Measurements from ENCODE around the gene EPHA4.
"Not testable (repeated sequence)": the region's sequence is repeated elsewhere in the genome, so short reads cannot be mapped to it uniquely, and the experiment has no call there.

EPHA4 gene

DNA sequence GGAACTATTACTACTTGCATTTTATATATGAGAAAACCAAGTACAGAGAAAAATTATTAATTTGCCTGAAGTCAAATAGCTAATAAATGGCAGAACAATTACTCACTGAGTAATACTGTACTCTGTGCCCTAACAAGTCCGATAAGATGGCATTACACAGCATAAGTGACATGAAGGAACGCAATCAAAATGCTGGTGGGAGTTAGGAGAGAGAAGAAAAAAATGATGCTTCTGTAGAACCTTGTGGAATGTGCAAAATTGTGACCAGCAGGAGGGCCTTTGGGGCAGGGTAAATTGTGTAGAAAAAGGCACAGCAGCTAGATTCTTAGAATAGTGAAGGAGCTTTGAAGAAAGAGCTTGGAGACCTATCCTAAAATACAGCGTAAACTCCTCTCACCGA, 32.9 kb downstream of the EPHA4 start:
- no peak for DNase-seq (ENCODE audit: low read depth)

DNA sequence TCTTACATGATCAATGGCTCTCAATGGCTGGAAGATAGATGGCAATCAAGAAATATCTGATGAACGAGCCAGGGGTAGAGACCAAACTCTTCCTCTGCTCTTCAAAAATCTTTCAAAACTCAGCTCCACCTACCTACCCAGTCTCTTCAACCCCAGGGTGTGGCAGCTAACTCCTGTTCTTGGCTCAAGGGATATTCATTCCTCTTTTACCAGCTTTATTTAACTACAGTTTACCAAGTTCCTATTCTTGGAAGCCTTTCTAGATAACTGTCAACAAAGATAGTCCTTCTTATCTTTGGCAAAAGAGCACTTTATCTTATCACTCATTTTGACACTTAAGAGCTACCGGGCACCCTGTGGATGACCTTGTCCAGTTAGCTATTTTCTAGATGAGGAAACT, 36.3 kb downstream of the EPHA4 start:
- no peak for DNase-seq (ENCODE audit: low read depth)

DNA sequence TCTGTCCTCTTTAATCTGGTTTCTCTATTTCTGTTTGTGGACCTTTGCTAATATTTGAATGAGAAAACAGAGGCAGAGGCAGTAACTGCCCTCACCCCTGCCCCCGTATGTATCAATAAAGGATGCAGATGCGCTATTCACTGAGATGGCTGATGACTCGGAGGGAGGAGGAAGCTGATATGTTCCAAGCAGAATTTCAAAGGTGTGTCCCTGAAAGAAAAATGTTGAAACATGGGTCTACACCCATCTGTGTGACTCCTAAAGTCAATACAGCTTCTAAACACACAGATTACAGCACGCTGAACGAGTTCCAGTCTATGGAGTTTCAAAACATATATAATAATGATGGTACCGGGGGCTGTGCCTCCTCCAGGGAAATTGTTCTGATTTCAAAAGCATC, 38.8 kb downstream of the EPHA4 start:
- no peak for DNase-seq (ENCODE audit: low read depth)

DNA sequence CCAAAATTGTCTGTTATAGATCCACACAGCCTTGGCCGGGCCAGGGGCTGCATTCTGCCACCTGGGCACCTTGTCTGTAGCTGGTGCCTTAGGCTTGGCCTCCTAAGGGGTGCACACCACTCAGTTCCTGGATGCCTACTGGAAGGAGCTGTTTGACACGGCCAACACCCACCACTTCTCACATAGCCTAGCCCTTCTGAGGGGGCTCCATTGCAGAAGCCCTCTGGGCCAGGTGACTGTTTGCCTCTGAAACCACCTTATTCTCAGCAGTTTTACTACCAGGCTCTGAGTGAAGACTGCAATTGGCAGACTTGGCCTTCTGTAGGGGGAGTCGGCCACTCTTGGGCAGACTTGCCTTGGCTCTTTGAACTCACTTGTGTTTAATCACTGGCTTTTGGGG, 39.5 kb downstream of the EPHA4 start:
- DNase-seq (ENCODE audit: low read depth) = no peak

DNA sequence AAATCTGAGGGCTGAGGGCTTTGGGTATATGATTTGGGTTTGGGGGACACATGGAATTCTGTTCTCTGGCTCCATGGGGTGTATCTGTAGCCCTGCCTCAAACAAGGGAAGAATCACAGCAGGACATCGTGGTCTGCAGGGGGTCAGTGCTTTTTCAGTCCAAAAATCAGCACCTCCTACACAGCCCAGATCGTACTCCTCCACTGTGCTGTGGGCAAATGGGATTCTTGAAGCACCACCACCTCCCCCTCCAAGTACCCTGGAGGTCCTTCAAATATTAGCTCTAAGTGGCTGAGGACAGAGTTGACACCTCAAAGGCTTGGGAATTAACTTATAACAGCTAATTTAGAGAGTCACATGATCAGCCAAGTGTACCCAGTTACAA, 41.5 kb downstream of the EPHA4 start:
- DNase-seq (ENCODE audit: low read depth) = no peak

DNA sequence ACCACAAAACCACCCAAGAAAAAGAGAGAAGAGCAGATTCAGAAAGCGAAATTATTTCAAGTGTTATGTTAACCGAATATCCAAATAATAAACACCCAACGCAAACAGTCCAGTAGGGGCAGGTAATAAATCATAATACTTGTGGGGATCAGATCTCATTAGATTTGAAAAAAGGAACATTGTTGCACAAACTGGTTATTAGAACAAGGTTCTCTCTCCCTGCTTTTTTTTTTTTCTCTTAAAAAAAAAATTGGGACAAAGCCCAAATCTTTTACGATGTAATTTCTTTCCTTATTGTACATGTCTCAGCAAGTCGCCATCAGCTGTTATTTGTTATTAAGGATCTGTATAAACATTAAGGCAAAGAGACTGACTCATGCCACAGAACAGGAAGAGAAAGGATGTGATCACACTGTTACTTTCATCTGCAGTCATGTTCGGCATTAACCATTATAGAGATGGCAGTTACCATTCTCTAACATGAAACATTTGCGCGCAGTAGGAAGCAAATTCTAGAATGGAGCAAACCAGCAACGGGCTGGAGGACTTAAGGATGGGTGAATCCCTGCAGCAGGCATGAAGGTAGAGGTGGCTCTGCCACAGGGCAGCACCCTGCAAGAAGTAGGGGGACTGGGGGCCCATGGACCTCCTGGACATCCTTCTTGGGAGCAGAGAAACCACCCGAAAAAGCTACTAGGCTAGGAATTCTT, 42.0 kb downstream of the EPHA4 start:
- peak; percentile 70 for DNase-seq (ENCODE audit: low read depth)

DNA sequence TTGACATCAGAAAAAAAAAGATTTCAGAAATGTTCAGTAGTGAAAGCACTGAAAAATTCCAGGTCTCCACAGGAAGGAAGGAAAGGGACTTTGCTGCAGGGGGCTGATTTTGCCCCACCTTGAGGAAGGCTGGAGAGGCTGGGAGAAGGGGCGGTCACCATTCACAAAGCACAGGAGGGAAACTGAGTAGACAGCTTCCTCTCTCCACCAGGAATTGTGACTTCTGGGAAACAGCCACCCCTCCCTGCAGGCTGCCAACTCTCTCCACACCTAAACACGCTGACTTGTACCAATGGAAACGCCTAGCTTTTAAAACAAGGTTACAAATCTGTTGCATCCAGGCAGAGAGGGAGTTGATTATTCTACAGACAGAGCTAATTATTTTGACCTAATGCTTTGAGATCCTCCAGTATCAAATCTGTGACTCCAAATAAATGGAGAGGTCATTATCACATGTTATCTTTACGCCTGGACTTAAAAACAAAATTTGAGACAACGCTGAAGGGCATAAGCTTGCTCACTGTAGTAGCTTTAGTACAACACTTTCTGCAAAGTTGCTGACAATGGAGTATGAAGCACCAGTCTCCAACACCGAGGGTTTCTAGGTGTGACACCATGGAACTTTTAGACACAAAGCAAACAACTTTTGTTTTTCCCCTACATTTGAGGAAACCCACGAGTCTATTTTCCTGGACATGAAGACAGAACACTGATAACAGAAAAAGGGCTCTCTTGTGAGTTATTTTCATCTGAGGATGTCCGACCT, 42.7 kb downstream of the EPHA4 start:
- no peak for DNase-seq (ENCODE audit: low read depth)

DNA sequence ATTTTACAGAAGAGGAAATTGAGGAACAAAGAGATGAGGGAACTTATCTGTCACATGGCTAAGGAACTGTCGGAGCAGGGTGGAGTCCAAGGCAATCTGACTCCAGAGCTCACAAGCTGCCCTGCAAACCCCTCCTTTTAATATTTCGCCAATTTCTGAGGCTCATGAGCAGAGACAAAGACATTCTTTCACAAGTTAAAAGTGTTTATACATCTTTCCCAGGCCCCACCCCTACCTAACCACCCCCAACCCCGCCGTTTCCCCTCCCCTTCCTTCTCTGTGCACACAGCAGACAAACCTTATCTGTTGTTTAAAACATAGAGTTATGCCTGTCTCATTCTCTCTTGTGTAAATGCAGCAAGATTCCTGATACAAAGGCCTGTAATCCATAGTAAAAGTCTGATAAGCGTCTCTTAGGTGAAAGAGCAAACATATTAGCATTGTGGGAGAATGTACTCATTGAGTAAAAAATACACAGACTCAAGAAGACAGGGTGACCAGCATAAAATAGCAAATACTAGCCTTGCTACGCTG, 44.3 kb downstream of the EPHA4 start:
- no peak for DNase-seq (ENCODE audit: low read depth)

DNA sequence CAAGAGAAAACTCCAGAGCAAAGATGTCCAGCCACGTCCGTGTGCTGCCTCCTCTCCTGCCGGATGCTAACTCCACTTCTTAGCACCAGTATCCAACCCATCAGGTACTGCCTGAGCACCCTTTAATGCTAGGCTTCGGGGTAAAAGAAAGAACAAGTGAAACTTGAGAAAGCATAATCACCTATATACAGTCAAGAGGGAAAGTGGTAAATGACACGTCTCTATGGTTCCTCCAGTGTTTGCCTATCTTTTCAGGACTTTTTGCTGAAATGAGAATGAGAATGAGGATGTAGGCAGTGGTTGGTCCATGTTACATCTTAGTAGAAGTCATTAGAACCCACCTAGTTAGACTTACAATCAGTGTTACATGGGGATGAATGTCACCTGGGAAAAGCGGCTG, 47.9 kb downstream of the EPHA4 start:
- DNase-seq (ENCODE audit: low read depth) = no peak

DNA sequence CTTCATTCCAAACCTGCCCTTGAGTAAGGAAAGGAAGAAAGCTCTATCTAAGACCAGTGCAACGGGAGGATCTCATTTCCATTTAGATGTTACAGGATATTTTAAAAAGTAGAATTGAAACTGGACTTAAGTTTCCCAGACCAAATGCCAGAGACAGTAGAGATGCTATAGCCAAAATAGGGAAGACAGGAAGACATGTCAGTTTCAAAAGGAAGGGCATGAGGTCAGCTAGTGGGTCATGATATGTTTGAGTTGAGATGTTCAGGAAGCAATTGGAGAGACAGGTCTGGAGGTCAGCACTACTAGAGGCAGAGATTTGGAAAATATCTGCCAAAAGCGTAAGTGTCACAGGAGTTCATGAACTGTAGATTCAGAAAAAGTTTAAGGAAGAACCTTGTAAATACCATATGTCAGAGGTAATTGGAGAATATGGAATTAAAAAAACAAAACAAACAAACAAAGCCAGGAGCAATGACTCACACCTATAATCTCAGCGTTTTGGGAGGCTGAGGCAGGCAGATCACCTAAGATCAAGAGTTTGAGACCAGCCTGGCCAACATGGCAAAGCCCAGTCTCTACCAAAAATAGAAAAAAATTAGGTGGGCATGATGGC, 50.8 kb downstream of the EPHA4 start:
- no peak for DNase-seq (ENCODE audit: low read depth)

DNA sequence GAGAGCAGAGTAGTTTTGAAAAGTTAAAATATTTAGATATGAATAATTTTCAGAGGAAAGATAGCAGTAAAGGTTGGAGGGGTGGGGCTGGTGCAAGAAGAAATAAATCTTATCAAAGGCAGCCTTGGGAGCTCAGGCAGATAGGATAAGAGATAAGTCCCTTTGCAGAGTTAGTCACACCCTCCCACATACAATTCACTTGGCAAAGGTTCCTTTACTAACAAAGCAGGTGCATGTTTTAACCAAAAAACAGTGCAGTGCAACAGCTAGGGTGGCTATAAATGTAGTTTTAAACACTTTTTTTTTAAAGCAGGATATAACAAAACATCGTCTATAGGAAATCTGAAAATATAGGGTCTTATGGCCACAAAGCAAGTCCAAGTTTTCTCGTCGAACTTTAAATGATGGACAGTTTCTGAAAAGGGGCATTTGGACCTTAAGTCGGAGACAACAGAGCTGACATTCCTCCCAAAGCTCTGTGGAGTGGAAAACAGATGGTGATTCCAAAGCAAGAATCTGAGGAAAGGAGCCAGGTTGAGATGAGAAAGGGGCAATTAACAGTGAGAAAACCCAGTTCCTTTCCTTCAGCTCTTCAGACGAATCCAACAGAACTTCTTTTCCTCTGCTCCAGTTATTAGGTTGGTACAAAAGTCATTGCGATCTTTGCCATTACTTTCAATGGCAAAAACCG, 53.0 kb downstream of the EPHA4 start:
- no peak for DNase-seq (ENCODE audit: low read depth)

DNA sequence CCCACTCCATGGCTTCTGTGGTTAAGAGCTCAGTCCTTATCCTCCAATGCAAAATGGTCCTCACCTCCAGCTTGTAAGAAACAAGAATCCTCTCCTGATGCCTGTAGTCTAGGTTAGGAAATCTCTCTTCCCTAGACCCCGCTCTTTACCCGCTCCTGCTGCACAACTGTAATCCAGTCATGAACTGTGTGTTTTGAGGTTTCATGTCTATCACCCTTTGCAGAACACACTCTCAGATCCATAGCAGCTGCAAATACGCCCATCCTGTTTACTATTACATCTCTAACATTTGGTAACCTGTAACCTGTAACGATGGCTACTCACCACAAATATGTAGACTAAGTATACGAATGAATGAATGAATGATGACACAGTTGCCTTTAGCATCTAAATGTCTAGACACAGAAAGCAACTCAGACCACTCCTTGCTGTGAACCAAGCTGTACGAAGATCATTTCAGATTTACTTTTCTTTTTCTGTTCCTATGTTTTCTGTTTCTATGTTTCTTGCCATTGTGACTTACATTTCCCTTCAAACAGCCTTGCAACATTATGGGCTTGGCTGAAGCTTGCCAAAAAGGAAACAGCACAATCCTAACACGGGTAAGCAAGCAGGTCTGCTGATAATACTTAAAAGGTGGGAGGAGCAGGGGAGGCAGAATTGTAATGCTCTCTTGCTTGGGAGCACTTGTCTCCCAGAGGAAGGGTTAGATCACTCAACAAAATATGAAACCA, 53.7 kb downstream of the EPHA4 start:
- DNase-seq (ENCODE audit: low read depth) = no peak

DNA sequence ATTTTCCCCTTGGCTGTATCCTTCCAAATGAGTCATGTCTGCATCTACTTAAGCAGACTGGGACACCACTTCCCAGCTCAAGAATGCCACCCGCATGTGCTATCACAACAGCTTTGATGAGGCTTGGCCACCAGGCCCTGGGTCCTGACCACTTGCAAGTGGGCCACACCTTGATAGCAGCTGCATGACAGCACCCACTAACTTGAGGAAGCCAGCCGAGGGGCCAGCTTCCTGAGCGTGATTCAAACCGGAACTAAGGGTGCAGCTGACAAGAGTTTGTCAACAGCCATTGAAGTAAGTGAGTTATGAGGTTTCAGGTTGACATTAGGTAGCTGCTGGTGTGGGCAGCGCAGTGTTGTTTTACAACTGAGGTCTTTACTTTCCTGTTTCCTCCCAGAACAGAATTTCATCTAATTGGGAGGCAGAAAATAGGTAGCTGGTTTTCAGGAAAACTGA, 54.4 kb downstream of the EPHA4 start:
- peak; percentile 38 for DNase-seq (ENCODE audit: low read depth)

DNA sequence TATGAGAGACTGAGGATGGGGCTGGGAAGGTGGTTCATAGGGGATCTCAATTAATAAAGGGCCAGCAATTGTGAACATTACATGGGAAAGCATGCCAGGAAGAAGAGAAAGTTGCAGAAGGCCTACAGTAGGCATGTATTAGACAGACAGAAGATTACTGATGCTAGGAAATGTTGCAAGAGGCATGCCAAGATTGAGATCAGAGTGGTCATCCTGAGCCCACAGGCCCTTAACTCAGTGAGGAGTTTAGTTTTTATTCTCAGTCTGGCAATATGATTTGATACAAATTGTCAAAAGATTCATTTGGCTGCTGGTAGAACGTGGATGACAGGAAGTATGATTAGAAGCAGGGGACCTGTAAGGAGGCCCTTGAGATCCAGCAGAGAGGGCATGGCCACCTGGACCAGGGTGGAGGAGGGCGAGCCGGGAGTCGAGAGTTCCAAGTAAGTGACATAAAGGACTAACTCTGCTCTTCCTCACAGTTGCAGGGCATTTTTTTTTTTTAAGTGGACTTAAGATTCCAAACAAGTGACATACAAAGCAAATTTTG, 54.9 kb downstream of the EPHA4 start:
- DNase-seq (ENCODE audit: low read depth) = no peak

DNA sequence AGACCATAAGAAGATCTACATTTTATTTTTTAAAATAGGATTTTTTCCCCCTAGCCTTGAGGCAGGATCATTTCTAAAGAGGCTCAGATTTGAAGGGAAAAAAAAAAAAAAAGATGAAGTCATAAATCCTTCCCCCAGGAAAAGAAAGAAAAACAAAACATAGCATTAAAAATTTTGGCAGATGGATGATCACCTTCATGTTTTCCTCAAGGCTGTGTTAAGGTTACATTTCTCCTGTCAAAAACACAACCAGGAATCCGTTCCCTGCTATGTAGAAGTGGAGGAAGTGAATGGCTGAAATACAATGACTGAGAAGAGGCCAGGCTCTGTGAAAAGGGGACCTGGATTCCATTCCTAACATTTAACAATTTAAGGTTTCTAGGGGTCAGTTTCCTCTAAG, 56.2 kb downstream of the EPHA4 start:
- DNase-seq (ENCODE audit: low read depth) = no peak

DNA sequence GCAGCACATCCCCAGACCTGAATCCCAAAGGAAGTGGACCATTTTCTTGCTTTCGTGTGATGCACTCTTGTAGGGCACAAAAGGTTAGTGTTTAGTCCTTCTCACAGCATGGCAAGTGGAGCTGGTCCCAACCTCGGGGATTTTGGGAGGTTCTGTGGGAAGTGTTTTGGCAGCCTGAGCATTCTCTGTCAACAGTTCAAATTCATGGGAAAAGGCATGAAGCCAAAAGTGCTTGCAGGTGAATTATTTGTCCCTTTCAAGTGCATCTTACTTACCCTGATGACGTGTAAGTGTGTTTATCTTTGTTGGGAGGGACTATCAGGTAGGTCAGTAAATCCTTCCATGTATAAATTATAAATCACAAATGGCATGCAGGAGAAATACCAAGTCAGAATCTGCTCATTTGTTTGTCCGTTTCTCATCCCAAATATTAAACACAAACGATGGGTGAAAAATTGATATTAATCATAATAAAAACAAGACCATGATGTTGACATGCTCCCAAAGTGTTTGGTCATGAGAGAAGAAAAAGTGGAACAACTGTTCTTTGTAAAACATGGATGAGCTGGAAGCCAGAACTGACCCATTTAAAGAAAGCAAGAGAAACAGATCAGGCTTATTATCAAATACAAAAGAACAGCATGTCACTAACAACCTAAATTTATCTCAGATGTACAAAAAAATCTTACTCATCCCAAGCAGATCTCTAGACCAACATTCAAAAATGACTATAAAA, 57.6 kb downstream of the EPHA4 start:
- no peak for DNase-seq (ENCODE audit: low read depth)

DNA sequence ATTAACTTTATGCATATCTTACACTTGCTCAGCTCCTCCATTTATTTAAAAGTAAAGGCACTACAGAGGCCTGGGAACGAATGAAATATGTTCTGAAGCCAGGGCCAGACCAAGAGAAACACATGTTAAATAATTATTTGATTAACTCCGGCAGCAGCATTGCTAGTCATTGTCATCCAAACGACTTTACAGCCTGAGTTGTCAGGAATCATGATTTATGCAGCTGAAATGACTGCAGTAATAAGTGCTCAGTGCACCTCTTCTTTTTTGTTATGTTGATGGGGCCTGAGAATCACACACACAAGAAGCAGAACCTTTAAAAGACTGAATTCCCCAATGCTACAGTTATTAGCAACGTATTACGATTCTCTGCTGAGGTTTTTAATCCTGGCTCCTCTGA, 58.9 kb downstream of the EPHA4 start:
- DNase-seq (ENCODE audit: low read depth) = no peak

DNA sequence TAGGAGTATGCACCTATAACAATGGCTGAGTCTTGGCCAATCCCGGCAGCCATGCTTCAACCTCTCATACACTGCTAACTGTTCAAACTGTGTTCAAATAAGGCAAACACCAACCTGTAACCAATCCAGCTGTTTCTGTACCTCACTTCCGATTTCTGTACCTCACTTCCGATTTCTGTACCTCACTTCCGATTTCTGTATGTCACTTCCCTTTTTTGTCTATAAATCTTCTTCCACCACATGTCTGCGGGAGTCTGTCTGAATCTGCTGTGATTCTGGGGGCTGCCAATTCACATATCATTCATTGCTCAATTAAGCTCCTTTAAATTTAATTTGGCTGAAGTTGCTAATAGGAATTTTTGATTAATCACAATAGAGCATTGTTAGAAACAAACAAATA, 60.8 kb downstream of the EPHA4 start:
- not testable (repeated sequence) for DNase-seq (ENCODE audit: low read depth)

DNA sequence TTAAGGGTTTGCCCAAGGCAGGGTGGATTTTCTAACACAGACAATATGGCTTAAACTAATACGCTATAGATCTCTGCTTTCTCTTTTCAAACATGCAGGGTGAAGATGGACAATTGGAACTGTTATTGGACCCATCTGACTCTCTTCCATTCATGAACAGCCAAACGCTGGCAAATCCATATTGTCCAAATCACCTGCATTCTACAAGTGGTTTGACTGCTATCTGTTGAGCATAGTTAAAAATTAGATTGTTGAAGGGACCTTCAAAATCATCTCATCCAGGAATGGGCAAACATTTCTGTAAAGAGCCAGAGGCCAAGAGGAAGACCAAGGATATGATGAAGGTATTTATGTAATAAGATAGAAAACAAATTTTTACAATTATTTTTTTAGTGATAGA, 65.6 kb downstream of the EPHA4 start:
- no peak for DNase-seq (ENCODE audit: low read depth)

DNA sequence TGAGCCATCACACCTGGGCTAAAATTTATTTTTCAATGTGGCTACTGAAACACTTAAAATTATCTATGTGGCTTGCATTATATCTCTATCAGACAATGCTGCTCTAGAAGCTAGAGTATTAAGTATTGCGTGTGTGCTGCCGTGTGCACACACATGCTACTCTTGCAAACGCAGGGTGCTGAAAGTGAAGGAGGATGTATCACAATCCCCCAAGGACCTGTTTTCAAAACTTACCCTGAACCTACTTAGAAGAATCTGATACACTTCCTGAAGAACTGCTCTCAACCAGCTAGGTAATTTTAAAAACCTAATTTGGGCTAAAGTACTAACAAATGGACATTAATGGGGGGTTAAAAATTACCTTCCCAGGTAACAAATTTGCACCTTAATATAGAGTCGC, 66.5 kb downstream of the EPHA4 start:
- DNase-seq (ENCODE audit: low read depth) = no peak

DNA sequence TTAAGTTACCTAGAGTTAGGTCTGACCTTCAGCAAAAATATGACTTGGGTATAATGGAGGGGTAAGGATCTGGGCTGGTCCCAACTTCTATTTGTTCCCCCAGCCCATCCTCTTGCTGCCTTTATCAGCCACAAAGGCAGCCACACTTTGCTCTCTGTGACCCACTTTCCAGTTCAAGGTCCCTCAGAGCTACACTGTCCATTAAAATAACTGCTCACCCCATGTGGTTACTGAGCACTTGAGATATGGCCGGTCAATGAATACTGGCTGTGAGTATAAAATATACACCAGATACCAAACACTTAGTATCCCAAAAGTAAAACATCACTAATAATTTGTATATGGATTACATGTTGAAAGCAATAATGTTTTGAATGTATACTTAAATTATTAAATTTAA, 67.2 kb downstream of the EPHA4 start:
- no peak for DNase-seq (ENCODE audit: low read depth)

Data from fibroblast of the conjunctiva (primary cell).